Measurements from ENCODE around the gene PSTPIP2. TPM values are rescaled to one million over a fixed set of nuclear protein-coding genes. Genes with fewer than 3 reads are reported as not detected.
"Not testable (repeated sequence)": the region's sequence is repeated elsewhere in the genome, so short reads cannot be mapped to it uniquely, and the experiment has no call there.

PSTPIP2 gene
- total and polyA plus RNA-seq, 5 donors from 2014 or later: 10.3 to 16.1 (median 12.4) TPM

GRCh38 chr18:45997700-45998151, 74.3 kb downstream of the PSTPIP2 start:
- Mint-ChIP-seq H3K27ac (peak overlapping the region; percentile 90 to 99 (median 94)), H3K4me3 (peak overlapping the region; percentile 27 to 79 (median 57)), H3K9me3 (peaks cover 0 to 12% (median under 1%) of the 10 kb centered on the region in 7 donors), H3K36me3 (peaks cover 6% of the 10 kb centered on the region), H3K4me1 (peaks cover 25 to 53% (median 35%) of the 10 kb centered on the region in 4 donors), H3K27me3 (no peaks in the 10 kb centered on the region)
- DNase-seq (peak in 2 of 3 donors; percentile 23 to 60), ATAC-seq (ENCODE audit: low read depth in 2 of 2) (peak; percentile 63)
- no peaks in the 10 kb centered on the region for H3K36me3 ChIP-seq (ENCODE audit: control insufficient read depth, insufficient read depth, low read length)
- H3K4me1 ChIP-seq (ENCODE audit: control insufficient read depth, insufficient read depth, low read length, poor library complexity, severe bottlenecking): peaks cover 34% of the 10 kb centered on the region
- H3K27me3 ChIP-seq (ENCODE audit: control insufficient read depth, insufficient read depth, low read length): no peaks in the 10 kb centered on the region
- H3K9me3 ChIP-seq (ENCODE audit: control insufficient read depth in 2 of 2, low read length in 2 of 2): peaks cover 0 to 5% of the 10 kb centered on the region in 2 experiments
- H3K4me3 ChIP-seq (ENCODE audit: low read depth, low read length): peak overlapping the region; percentile 71
- peak overlapping the region; percentile 59 for H3K27ac ChIP-seq (ENCODE audit: insufficient read depth, low read length, poor library complexity, severe bottlenecking)

DNA sequence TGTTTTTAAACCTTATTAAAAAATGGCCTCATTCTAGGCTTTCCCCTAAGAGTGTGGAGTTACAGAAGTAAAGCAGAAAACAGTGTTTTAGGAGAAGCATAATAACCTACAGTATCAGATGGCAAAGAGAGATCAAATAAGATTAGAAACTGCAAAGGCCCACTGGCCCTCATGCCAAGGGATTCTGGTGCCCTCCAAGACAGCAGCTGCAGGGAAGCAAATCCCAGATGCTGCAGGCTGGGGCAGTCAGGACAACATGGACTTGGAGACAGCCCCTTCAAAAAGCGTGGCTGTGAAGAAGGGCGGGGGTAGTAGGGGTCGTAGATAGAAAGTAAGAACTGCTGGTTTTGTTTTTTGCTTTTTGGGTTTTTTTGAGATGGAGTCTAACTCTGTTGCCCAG, 76.6 kb downstream of the PSTPIP2 start:
- no peaks in the 10 kb centered on the region for H3K9me3 Mint-ChIP-seq

DNA sequence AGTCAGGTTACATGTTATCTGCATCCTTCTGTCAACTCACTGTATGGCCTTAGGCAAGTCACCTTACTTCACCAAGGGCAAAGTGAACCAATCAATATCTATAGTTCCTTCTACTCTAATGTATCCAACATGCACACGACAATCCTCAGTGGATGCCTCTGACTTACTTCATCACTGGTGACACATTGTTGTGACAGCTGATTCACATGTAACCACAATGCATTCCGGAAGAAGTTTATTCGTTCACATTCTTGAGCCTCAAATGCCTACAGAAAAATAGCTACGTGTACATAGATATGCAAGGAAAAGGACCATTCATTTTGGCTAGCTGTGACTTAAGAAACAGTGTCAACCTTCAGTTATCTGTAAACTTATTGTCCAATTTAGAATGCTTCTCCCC, 78.6 kb downstream of the PSTPIP2 start:
- H3K4me3 Mint-ChIP-seq: no peak overlapping the region
- DNase-seq: no peak

More for the DNA sequence above, 76.6 kb downstream of the PSTPIP2 start:
- Mint-ChIP-seq H3K36me3 (peaks cover 17% of the 10 kb centered on the region), H3K4me1 (peaks cover 17 to 41% (median 26%) of the 10 kb centered on the region in 4 donors), H3K4me3 (no peak overlapping the region), H3K27ac (peak overlapping the region in 2 of 3 donors; percentile 71 to 79), H3K27me3 (peaks cover 5% of the 10 kb centered on the region)
- H3K4me3 ChIP-seq (ENCODE audit: low read depth, low read length): no peak overlapping the region
- DNase-seq (no peak), ATAC-seq (ENCODE audit: low read depth in 2 of 2) (no peak)
- H3K36me3 ChIP-seq (ENCODE audit: control insufficient read depth, insufficient read depth, low read length): peaks cover 4% of the 10 kb centered on the region
- peaks cover 34% of the 10 kb centered on the region for H3K4me1 ChIP-seq (ENCODE audit: control insufficient read depth, insufficient read depth, low read length, poor library complexity, severe bottlenecking)
- no peaks in the 10 kb centered on the region for H3K27me3 ChIP-seq (ENCODE audit: control insufficient read depth, insufficient read depth, low read length)
- no peaks in the 10 kb centered on the region for H3K9me3 ChIP-seq (ENCODE audit: control insufficient read depth in 2 of 2, low read length in 2 of 2)
- H3K27ac ChIP-seq (ENCODE audit: insufficient read depth, low read length, poor library complexity, severe bottlenecking): no peak overlapping the region

DNA sequence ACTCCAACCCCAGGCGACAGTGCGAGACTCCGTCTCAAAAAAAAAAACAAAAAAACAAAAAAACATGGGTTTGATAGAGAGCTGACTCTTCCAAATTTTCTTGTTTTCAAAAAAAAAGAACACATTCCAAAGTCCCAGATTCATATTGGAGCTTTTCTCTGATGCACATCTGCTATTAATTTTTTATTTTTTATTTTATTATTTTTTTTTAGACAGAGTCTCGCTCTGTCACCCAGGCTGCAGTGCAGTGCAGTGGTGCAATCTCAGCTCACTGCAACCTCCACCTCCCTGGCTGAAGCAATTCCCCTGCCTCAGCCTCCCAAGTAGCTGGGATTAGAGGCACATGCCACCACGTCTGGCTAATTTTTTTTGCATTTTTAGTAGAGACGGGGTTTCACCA, 79.5 kb downstream of the PSTPIP2 start:
- H3K4me3 ChIP-seq (ENCODE audit: low read depth, low read length); H3K27me3 Mint-ChIP-seq; H3K27me3 ChIP-seq (ENCODE audit: control insufficient read depth, insufficient read depth, low read length); H3K9me3 Mint-ChIP-seq; ATAC-seq (ENCODE audit: low read depth in 2 of 2); H3K27ac Mint-ChIP-seq; DNase-seq; H3K9me3 ChIP-seq (ENCODE audit: control insufficient read depth in 2 of 2, low read length in 2 of 2); H3K36me3 ChIP-seq (ENCODE audit: control insufficient read depth, insufficient read depth, low read length); H3K4me1 ChIP-seq (ENCODE audit: control insufficient read depth, insufficient read depth, low read length, poor library complexity, severe bottlenecking); H3K4me3 Mint-ChIP-seq; H3K27ac ChIP-seq (ENCODE audit: insufficient read depth, low read length, poor library complexity, severe bottlenecking): not testable (repeated sequence)
- peaks cover 0 to 13% (median 5%) of the 10 kb centered on the region in 4 donors for H3K4me1 Mint-ChIP-seq
- peaks cover 41% of the 10 kb centered on the region for H3K36me3 Mint-ChIP-seq

More for the DNA sequence above, 78.6 kb downstream of the PSTPIP2 start:
- Histone ChIP-seq H3K36me3 (ENCODE audit: control insufficient read depth, insufficient read depth, low read length) (peaks cover 4% of the 10 kb centered on the region), H3K9me3 (ENCODE audit: control insufficient read depth in 2 of 2, low read length in 2 of 2) (no peaks in the 10 kb centered on the region), H3K4me1 (ENCODE audit: control insufficient read depth, insufficient read depth, low read length, poor library complexity, severe bottlenecking) (peaks cover 18% of the 10 kb centered on the region), H3K4me3 (ENCODE audit: low read depth, low read length) (no peak overlapping the region), H3K27me3 (ENCODE audit: control insufficient read depth, insufficient read depth, low read length) (no peaks in the 10 kb centered on the region), H3K27ac (ENCODE audit: insufficient read depth, low read length, poor library complexity, severe bottlenecking) (no peak overlapping the region)
- Mint-ChIP-seq H3K27ac (no peak overlapping the region), H3K9me3 (peaks cover 0 to 3% (median 0%) of the 10 kb centered on the region in 7 donors), H3K36me3 (peaks cover 32% of the 10 kb centered on the region), H3K27me3 (peaks cover 5% of the 10 kb centered on the region), H3K4me1 (peaks cover 6 to 22% (median 13%) of the 10 kb centered on the region in 4 donors)
- no peak for ATAC-seq (ENCODE audit: low read depth in 2 of 2)

DNA sequence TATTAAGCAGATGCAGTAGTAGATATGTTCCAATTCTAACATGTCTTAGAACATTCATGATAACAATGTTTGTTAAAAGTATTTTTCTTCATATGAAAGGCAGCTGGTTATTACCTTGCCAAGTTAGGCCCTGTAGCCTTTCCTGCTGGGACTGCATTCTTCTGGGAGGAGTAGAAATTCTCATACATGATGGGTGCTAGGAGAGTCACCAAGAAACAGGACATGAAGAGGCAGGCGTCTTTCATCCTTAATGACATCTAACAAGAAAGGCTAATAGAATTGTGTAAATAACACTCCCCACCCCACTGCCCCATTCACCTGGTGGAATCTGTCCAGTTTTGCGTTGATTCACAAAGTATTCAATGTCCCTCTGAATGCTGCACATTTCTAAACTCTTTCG, 80.3 kb downstream of the PSTPIP2 start:
- Histone ChIP-seq H3K4me1 (ENCODE audit: control insufficient read depth, insufficient read depth, low read length, poor library complexity, severe bottlenecking) (peaks cover 4% of the 10 kb centered on the region), H3K36me3 (ENCODE audit: control insufficient read depth, insufficient read depth, low read length) (peaks cover 4% of the 10 kb centered on the region), H3K27ac (ENCODE audit: insufficient read depth, low read length, poor library complexity, severe bottlenecking) (no peak overlapping the region), H3K9me3 (ENCODE audit: control insufficient read depth in 2 of 2, low read length in 2 of 2) (no peaks in the 10 kb centered on the region), H3K27me3 (ENCODE audit: control insufficient read depth, insufficient read depth, low read length) (no peaks in the 10 kb centered on the region), H3K4me3 (ENCODE audit: low read depth, low read length) (no peak overlapping the region)
- H3K27ac Mint-ChIP-seq: no peak overlapping the region
- no peak for DNase-seq
- ATAC-seq (ENCODE audit: low read depth in 2 of 2): no peak
- H3K4me3 Mint-ChIP-seq: no peak overlapping the region
- peaks cover 0 to 3% (median 0%) of the 10 kb centered on the region in 7 donors for H3K9me3 Mint-ChIP-seq
- H3K36me3 Mint-ChIP-seq: peaks cover 41% of the 10 kb centered on the region
- peaks cover 5% of the 10 kb centered on the region for H3K27me3 Mint-ChIP-seq
- H3K4me1 Mint-ChIP-seq: peaks cover 0 to 10% (median 4%) of the 10 kb centered on the region in 4 donors

- Mint-ChIP-seq H3K36me3 (peaks cover 26% of the 10 kb centered on the region), H3K27ac (no peak overlapping the region)
- ATAC-seq (ENCODE audit: low read depth in 2 of 2): no peak
These were observed 87.4 kb downstream of the PSTPIP2 start for GRCh38 chr18:45984546-45985235.

GRCh38 chr18:45981821-45982220, 90.2 kb downstream of the PSTPIP2 start:
- Histone ChIP-seq H3K4me1 (ENCODE audit: control insufficient read depth, insufficient read depth, low read length, poor library complexity, severe bottlenecking) (no peaks in the 10 kb centered on the region), H3K36me3 (ENCODE audit: control insufficient read depth, insufficient read depth, low read length) (no peaks in the 10 kb centered on the region), H3K27ac (ENCODE audit: insufficient read depth, low read length, poor library complexity, severe bottlenecking) (no peak overlapping the region), H3K27me3 (ENCODE audit: control insufficient read depth, insufficient read depth, low read length) (no peaks in the 10 kb centered on the region), H3K4me3 (ENCODE audit: low read depth, low read length) (no peak overlapping the region), H3K9me3 (ENCODE audit: control insufficient read depth in 2 of 2, low read length in 2 of 2) (no peaks in the 10 kb centered on the region)
- H3K9me3 Mint-ChIP-seq: no peaks in the 10 kb centered on the region
- H3K27me3 Mint-ChIP-seq: peaks cover 4% of the 10 kb centered on the region
- peak overlapping the region in 2 of 3 donors; percentile 43 to 48 for H3K27ac Mint-ChIP-seq
- ATAC-seq (ENCODE audit: low read depth in 2 of 2): no peak
- peaks cover 5% of the 10 kb centered on the region for H3K36me3 Mint-ChIP-seq
- H3K4me1 Mint-ChIP-seq: no peaks in the 10 kb centered on the region
- no peak overlapping the region for H3K4me3 Mint-ChIP-seq
- no peak for DNase-seq

More at GRCh38 chr18:45984546-45985235, 87.4 kb downstream of the PSTPIP2 start:
- no peaks in the 10 kb centered on the region for H3K4me1 ChIP-seq (ENCODE audit: control insufficient read depth, insufficient read depth, low read length, poor library complexity, severe bottlenecking)
- H3K27ac ChIP-seq (ENCODE audit: insufficient read depth, low read length, poor library complexity, severe bottlenecking): no peak overlapping the region
- H3K9me3 ChIP-seq (ENCODE audit: control insufficient read depth in 2 of 2, low read length in 2 of 2): no peaks in the 10 kb centered on the region
- no peak overlapping the region for H3K4me3 ChIP-seq (ENCODE audit: low read depth, low read length)
- no peaks in the 10 kb centered on the region for H3K27me3 ChIP-seq (ENCODE audit: control insufficient read depth, insufficient read depth, low read length)
- Mint-ChIP-seq H3K27me3 (peaks cover 4% of the 10 kb centered on the region), H3K9me3 (peaks cover 0 to 1% (median 0%) of the 10 kb centered on the region in 7 donors), H3K4me1 (no peaks in the 10 kb centered on the region), H3K4me3 (no peak overlapping the region)
- no peaks in the 10 kb centered on the region for H3K36me3 ChIP-seq (ENCODE audit: control insufficient read depth, insufficient read depth, low read length)
- no peak for DNase-seq

- Histone ChIP-seq H3K4me1 (ENCODE audit: control insufficient read depth, insufficient read depth, low read length, poor library complexity, severe bottlenecking) (no peaks in the 10 kb centered on the region), H3K9me3 (ENCODE audit: control insufficient read depth in 2 of 2, low read length in 2 of 2) (no peaks in the 10 kb centered on the region), H3K36me3 (ENCODE audit: control insufficient read depth, insufficient read depth, low read length) (no peaks in the 10 kb centered on the region), H3K4me3 (ENCODE audit: low read depth, low read length) (no peak overlapping the region), H3K27me3 (ENCODE audit: control insufficient read depth, insufficient read depth, low read length) (no peaks in the 10 kb centered on the region), H3K27ac (ENCODE audit: insufficient read depth, low read length, poor library complexity, severe bottlenecking) (no peak overlapping the region)
- no peak overlapping the region for H3K27ac Mint-ChIP-seq
- peaks cover 5% of the 10 kb centered on the region for H3K36me3 Mint-ChIP-seq
- peaks cover 0 to 5% (median 0%) of the 10 kb centered on the region in 4 donors for H3K4me1 Mint-ChIP-seq
- no peaks in the 10 kb centered on the region for H3K9me3 Mint-ChIP-seq
- H3K27me3 Mint-ChIP-seq: peaks cover 4% of the 10 kb centered on the region
- H3K4me3 Mint-ChIP-seq: no peak overlapping the region
- DNase-seq (no peak), ATAC-seq (ENCODE audit: low read depth in 2 of 2) (no peak)
These were observed 91.8 kb downstream of the PSTPIP2 start for GRCh38 chr18:45980229-45980628.

Data from CD4-positive, CD25-positive, alpha-beta regulatory T cell (primary cell).